GM10266 (cell line): ENCODE results near the gene C1QTNF2.

Source experiments
- DNase-seq: peaks from one replicate; pipeline ENCODE4 v3.0.0; 2012; ENCODE audit errors: extremely low spot score
- TF ChIP-seq, protein P1 (sequence below): IDR thresholded peaks from 2 replicates; pipeline ENCODE4 v1.5.1; 2012; ENCODE audit warnings: mild to moderate bottlenecking, low read depth; ENCODE audit not compliant: control insufficient read depth, insufficient read depth; ENCODE audit errors: missing control alignments

C1QTNF2 gene

DNA sequence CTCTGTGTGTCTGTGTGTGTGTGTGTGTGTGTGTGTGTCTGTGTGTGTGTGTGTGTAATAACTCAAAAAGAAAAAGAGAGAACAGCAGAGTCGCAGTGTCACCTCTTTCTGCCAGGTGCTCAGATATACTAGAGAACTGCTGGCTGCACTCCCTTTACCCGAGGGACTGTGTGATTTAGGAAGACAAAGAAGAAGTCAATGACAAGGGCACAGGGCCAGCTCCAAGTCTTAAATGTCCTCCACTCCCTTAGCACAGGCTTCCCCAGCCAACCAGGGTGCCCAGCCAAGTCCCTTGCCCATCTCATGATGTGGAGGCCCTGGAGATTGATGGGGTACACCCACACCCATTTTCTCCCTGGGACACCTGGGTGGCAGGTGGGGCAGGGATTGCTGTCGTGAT lies 66.7 kb downstream of the C1QTNF2 start:
- TF ChIP-seq, protein P1, sequence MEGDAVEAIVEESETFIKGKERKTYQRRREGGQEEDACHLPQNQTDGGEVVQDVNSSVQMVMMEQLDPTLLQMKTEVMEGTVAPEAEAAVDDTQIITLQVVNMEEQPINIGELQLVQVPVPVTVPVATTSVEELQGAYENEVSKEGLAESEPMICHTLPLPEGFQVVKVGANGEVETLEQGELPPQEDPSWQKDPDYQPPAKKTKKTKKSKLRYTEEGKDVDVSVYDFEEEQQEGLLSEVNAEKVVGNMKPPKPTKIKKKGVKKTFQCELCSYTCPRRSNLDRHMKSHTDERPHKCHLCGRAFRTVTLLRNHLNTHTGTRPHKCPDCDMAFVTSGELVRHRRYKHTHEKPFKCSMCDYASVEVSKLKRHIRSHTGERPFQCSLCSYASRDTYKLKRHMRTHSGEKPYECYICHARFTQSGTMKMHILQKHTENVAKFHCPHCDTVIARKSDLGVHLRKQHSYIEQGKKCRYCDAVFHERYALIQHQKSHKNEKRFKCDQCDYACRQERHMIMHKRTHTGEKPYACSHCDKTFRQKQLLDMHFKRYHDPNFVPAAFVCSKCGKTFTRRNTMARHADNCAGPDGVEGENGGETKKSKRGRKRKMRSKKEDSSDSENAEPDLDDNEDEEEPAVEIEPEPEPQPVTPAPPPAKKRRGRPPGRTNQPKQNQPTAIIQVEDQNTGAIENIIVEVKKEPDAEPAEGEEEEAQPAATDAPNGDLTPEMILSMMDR: no peak
- DNase-seq: no peak

DNA sequence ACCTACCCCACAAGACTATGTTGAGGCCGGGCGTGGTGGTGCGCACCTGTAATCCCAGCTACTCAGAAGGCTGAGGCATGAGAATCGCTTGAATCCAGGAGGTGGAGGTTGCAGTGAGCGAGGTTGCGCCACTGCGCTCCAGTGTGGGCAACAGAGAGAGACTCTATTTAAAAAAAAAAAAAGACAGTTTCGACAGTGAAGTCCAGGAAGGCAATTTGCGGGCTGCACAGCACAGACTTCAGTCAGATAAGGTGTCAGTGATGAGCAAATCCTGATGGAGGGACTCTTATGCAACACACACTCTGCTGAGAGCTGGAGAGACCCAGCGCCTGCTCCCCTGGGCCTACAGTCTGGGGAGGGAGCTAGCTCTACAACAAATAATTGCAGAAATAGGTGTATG lies 72.2 kb downstream of the C1QTNF2 start:
- no peak for DNase-seq

DNA sequence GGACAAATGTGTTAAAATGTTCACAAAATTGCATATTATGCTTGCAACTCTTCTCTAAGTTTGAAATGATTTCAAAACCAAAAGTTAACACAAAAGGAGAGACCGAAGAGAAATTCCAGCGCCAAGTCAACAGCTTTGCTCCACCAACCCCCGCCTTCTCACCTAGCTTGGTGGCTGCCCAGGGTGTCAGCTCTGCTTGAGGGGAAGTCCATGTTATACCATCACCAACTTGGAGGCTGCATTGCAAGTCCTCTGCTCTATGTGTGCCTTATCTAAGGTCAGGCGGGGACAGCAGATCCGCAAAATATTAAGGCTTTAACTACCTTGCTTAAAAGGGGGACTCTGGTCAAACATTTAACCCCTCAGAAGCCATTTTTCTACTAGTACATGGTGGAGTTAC lies 72.7 kb downstream of the C1QTNF2 start:
- no peak for DNase-seq
- TF ChIP-seq, protein P1: no peak

More for the DNA sequence above, 72.2 kb downstream of the C1QTNF2 start:
- TF ChIP-seq, protein P1: no peak
